ENCODE measurements around the gene GOLGA6A. TPM values are rescaled to one million over a fixed set of nuclear protein-coding genes. Genes with fewer than 3 reads are reported as not detected.
A peak's percentile ranks its signal among the peaks of the same experiment; 100 is the strongest.

The GOLGA6A gene
- total RNA-seq, 2 donors from 2014 or later: not detected

DNA sequence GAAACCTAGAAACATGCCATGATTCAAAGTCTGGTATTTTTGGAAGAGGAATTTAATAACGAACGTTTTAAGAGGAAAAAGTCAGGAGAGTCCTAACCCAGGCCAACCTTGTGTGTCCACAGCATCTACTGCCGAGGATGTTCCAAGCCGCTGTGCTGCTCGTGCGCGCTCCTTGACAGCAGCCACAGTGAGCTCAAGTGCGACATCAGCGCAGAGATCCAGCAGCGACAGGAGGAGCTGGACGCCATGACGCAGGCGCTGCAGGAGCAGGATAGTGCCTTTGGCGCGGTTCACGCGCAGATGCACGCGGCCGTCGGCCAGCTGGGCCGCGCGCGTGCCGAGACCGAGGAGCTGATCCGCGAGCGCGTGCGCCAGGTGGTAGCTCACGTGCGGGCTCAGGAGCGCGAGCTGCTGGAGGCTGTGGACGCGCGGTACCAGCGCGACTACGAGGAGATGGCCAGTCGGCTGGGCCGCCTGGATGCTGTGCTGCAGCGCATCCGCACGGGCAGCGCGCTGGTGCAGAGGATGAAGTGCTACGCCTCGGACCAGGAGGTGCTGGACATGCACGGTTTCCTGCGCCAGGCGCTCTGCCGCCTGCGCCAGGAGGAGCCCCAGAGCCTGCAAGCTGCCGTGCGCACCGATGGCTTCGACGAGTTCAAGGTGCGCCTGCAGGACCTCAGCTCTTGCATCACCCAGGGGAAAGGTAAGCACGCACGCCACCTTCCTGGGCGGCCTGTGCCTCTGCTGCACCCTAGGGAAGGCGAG is 59.5 kb downstream of the GOLGA6A start:
- intact Hi-C loops (cut with DNase I): no loop called here
- no peak for DNase-seq
- ATAC-seq: peak in 1 of 2 donors; percentile 17

Other genes starting within 250 kb of the GOLGA6A start
- gene TBC1D21, start 209.0 kb downstream of the GOLGA6A start, total RNA-seq: not detected
- gene LOXL1, start 156.1 kb downstream of the GOLGA6A start, total RNA-seq: 10 to 100 TPM; 12.0 to 31.5 TPM
- 10 to 100 TPM; 20.3 to 21.1 TPM for gene STOML1, start 90.3 kb downstream of the GOLGA6A start, total RNA-seq
- gene PML, start 87.8 kb downstream of the GOLGA6A start, total RNA-seq: 10 to 100 TPM; 23.4 to 38.7 TPM
- 1 to 10 TPM; 1.9 to 3.9 TPM for gene ISLR2, start 48.0 kb upstream of the GOLGA6A start, total RNA-seq
- 10 to 100 TPM; 22.8 to 28.2 TPM for gene ISLR, start 91.2 kb upstream of the GOLGA6A start, total RNA-seq
- not detected for gene STRA6, start 120.2 kb upstream of the GOLGA6A start, total RNA-seq
- gene CCDC33, start 153.8 kb upstream of the GOLGA6A start, total RNA-seq: not detected